ENCODE measurements around the gene SELENOH. TPM values are rescaled to one million over a fixed set of nuclear protein-coding genes. Genes with fewer than 3 reads are reported as not detected.

SELENOH gene
- total and polyA plus RNA-seq, 12 donors: 33.8 to 327 (median 198) TPM

GRCh38 chr11:57735619-57736298 lies 5.5 kb upstream of the SELENOH start:
- intact Hi-C loops (cut with DNase I): no loop called here
- WGBS, 4 donors: 78 to 88% (median 82%) methylated on average over 3 of the region's 3 CpGs

DNA sequence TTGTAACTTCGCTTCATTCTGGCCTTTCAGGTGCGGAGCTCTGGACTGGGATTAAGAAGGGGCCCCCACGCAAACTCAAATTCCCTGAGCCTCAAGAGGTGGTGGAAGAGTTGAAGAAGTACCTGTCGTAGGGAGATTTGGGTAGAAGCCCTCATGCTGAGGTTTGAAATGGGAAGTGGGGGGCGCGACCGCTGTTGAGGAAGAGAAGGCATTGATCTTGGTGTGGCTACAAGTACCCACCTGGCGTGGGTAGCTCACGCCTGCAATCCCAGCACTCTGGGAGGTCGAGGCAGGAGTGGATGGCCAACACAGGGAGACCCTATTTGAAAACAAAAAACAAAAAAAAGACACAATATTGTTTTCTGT lies 779 bp downstream of the SELENOH start:
- no peak for DNase-seq
- Histone ChIP-seq H3K9me3 (replicated peaks in 1 of 3) (no peaks in the 10 kb centered on the region), H3K27ac (peak overlapping the region; percentile 79 to 98 (median 90)), H3K4me1 (replicated peaks in 1 of 2) (peaks cover 11 to 18% of the 10 kb centered on the region in 2 donors), H3K27me3 (no peaks in the 10 kb centered on the region), H3K36me3 (replicated peaks in 1 of 2) (peaks cover 0 to 55% of the 10 kb centered on the region in 2 donors), H3K4me3 (peak overlapping the region in 3 of 4 donors; percentile 56 to 98 (median 91))
- 3 to 5% (median 4%) methylated on average over 10 of the region's 10 CpGs for WGBS, 4 donors
- intact Hi-C loops (cut with DNase I): no loop called here
- TF ChIP-seq, protein P1, sequence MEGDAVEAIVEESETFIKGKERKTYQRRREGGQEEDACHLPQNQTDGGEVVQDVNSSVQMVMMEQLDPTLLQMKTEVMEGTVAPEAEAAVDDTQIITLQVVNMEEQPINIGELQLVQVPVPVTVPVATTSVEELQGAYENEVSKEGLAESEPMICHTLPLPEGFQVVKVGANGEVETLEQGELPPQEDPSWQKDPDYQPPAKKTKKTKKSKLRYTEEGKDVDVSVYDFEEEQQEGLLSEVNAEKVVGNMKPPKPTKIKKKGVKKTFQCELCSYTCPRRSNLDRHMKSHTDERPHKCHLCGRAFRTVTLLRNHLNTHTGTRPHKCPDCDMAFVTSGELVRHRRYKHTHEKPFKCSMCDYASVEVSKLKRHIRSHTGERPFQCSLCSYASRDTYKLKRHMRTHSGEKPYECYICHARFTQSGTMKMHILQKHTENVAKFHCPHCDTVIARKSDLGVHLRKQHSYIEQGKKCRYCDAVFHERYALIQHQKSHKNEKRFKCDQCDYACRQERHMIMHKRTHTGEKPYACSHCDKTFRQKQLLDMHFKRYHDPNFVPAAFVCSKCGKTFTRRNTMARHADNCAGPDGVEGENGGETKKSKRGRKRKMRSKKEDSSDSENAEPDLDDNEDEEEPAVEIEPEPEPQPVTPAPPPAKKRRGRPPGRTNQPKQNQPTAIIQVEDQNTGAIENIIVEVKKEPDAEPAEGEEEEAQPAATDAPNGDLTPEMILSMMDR (IDR thresholded peaks at IDR 0.05): no peak
- TF ChIP-seq POLR2A (IDR thresholded peaks at IDR 0.05): no peak

More at GRCh38 chr11:57735619-57736298, 5.5 kb upstream of the SELENOH start:
- no peak overlapping the region for H3K27ac ChIP-seq
- peaks cover 2% of the 10 kb centered on the region in 2 donors for H3K4me1 ChIP-seq (replicated peaks in 1 of 2)
- H3K9me3 ChIP-seq (replicated peaks in 1 of 3): no peaks in the 10 kb centered on the region
- no peaks in the 10 kb centered on the region for H3K27me3 ChIP-seq
- no peak for TF ChIP-seq POLR2A (IDR thresholded peaks at IDR 0.05)
- no peak for DNase-seq
- H3K36me3 ChIP-seq (replicated peaks in 1 of 2): peaks cover 0 to 23% of the 10 kb centered on the region in 2 donors
- H3K4me3 ChIP-seq: no peak overlapping the region

GRCh38 chr11:57744357-57744756 lies 3.1 kb downstream of the SELENOH start:
- H3K36me3 ChIP-seq (replicated peaks in 1 of 2): peaks cover 0 to 36% of the 10 kb centered on the region in 2 donors
- DNase-seq: no peak

GRCh38 chr11:57745206-57745605 lies 3.9 kb downstream of the SELENOH start:
- no peak overlapping the region for H3K4me3 ChIP-seq
- intact Hi-C loops (cut with DNase I): loop anchor here in 1 of 2 donors (5.0 kb wide), 1 partner anchor 52 kb away; no protein-coding TSS in a partner anchor
- H3K27ac ChIP-seq: no peak overlapping the region
- no peak for TF ChIP-seq POLR2A (IDR thresholded peaks at IDR 0.05)
- TF ChIP-seq, protein P1 (IDR thresholded peaks at IDR 0.05): no peak
- no peak for DNase-seq
- H3K4me1 ChIP-seq (replicated peaks in 1 of 2): peaks cover 11 to 18% of the 10 kb centered on the region in 2 donors
- H3K9me3 ChIP-seq (replicated peaks in 1 of 3): no peaks in the 10 kb centered on the region
- 92 to 98% (median 96%) methylated on average over 5 of the region's 5 CpGs for WGBS, 4 donors
- peaks cover 0 to 32% of the 10 kb centered on the region in 2 donors for H3K36me3 ChIP-seq (replicated peaks in 1 of 2)
- H3K27me3 ChIP-seq: no peaks in the 10 kb centered on the region

More at GRCh38 chr11:57744357-57744756, 3.1 kb downstream of the SELENOH start:
- no peaks in the 10 kb centered on the region for H3K27me3 ChIP-seq
- no peaks in the 10 kb centered on the region for H3K9me3 ChIP-seq (replicated peaks in 1 of 3)
- TF ChIP-seq, protein P1 (IDR thresholded peaks at IDR 0.05): no peak
- no peak for TF ChIP-seq POLR2A (IDR thresholded peaks at IDR 0.05)
- no peak overlapping the region for H3K4me3 ChIP-seq
- H3K27ac ChIP-seq: no peak overlapping the region
- WGBS, 4 donors: 67 to 80% (median 77%) methylated on average over 2 of the region's 2 CpGs
- intact Hi-C loops (cut with DNase I): no loop called here
- H3K4me1 ChIP-seq (replicated peaks in 1 of 2): peaks cover 11 to 18% of the 10 kb centered on the region in 2 donors
